AG20443 (cell line): ENCODE data around the gene FRZB.

ENCODE experiments used
- DNase-seq: peaks from one replicate; pipeline ENCODE4 v3.0.0; 2012; ENCODE audit warnings: low spot score, mixed read lengths

The FRZB gene

GRCh38 chr2:182836451-182836850, 30.0 kb downstream of the FRZB start:
- DNase-seq = no peak

- DNase-seq = no peak
These were observed 32.1 kb downstream of the FRZB start for GRCh38 chr2:182834293-182834692.

GRCh38 chr2:182833084-182833854, 33.2 kb downstream of the FRZB start:
- no peak for DNase-seq

- no peak for DNase-seq
These were observed 34.5 kb downstream of the FRZB start for GRCh38 chr2:182831921-182832320.

- no peak for DNase-seq
These were observed 35.3 kb downstream of the FRZB start for GRCh38 chr2:182831101-182831500.

- DNase-seq = no peak
These were observed 39.1 kb downstream of the FRZB start for GRCh38 chr2:182827182-182827879.

GRCh38 chr2:182826496-182826895, 39.9 kb downstream of the FRZB start:
- DNase-seq = no peak

- DNase-seq = no peak
These were observed 40.4 kb downstream of the FRZB start for GRCh38 chr2:182826064-182826463.

- no peak for DNase-seq
These were observed 41.7 kb downstream of the FRZB start for GRCh38 chr2:182824767-182825158.

GRCh38 chr2:182824056-182824766, 42.2 kb downstream of the FRZB start:
- DNase-seq = no peak

- DNase-seq = no peak
These were observed 43.7 kb downstream of the FRZB start for GRCh38 chr2:182822733-182823132.

GRCh38 chr2:182821182-182821581, 45.3 kb downstream of the FRZB start:
- DNase-seq = no peak

GRCh38 chr2:182819412-182819811, 47.0 kb downstream of the FRZB start:
- DNase-seq = no peak

- DNase-seq = no peak
These were observed 47.5 kb downstream of the FRZB start for GRCh38 chr2:182818925-182819324.

GRCh38 chr2:182818501-182818900, 47.9 kb downstream of the FRZB start:
- no peak for DNase-seq

GRCh38 chr2:182817558-182817957, 48.9 kb downstream of the FRZB start:
- DNase-seq = no peak

GRCh38 chr2:182816866-182817265, 49.6 kb downstream of the FRZB start:
- no peak for DNase-seq

GRCh38 chr2:182814804-182815203, 51.6 kb downstream of the FRZB start:
- DNase-seq = no peak

GRCh38 chr2:182814380-182814779, 52.1 kb downstream of the FRZB start:
- no peak for DNase-seq

GRCh38 chr2:182810087-182810486, 56.4 kb downstream of the FRZB start:
- DNase-seq = no peak

GRCh38 chr2:182807319-182807718, 59.1 kb downstream of the FRZB start:
- no peak for DNase-seq

- DNase-seq = no peak
These were observed 62.3 kb downstream of the FRZB start for GRCh38 chr2:182804128-182804527.

GRCh38 chr2:182798736-182799135, 67.7 kb downstream of the FRZB start:
- no peak for DNase-seq
